HG03439 (cell line): ENCODE data around the gene OXGR1.
"Not testable (repeated sequence)": the region's sequence is repeated elsewhere in the genome, so short reads cannot be mapped to it uniquely, and the experiment has no call there.

Experiments
- ATAC-seq: cut with Tn5 transposase; IDR thresholded peaks from one replicate; pipeline ENCODE4 v1.9.1; 2021; ENCODE audit warnings: mild to moderate bottlenecking, moderate library complexity; ENCODE audit not compliant: unreplicated experiment

OXGR1 gene

GRCh38 chr13:97005625-97006262, 11.5 kb upstream of the OXGR1 start:
- no peak for ATAC-seq

DNA sequence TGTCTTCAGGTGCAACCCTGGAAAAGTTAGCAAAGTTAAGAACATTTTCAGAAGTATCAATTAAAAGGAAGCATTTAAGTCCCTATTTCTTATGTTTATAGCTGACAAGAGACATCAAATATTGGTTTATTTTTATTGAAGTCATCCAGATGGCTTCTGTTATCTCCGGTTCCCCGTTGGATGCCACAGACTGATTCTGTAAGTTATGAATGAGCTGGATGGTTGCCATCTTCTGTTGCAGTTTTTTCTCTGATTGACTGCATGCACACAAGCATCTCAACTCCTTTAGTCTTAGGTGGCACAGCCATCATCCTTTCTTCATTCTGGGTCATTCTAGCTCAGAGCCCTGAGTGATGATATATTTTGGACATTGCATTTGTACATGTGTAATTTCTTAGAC, 10.6 kb upstream of the OXGR1 start:
- ATAC-seq = no peak

DNA sequence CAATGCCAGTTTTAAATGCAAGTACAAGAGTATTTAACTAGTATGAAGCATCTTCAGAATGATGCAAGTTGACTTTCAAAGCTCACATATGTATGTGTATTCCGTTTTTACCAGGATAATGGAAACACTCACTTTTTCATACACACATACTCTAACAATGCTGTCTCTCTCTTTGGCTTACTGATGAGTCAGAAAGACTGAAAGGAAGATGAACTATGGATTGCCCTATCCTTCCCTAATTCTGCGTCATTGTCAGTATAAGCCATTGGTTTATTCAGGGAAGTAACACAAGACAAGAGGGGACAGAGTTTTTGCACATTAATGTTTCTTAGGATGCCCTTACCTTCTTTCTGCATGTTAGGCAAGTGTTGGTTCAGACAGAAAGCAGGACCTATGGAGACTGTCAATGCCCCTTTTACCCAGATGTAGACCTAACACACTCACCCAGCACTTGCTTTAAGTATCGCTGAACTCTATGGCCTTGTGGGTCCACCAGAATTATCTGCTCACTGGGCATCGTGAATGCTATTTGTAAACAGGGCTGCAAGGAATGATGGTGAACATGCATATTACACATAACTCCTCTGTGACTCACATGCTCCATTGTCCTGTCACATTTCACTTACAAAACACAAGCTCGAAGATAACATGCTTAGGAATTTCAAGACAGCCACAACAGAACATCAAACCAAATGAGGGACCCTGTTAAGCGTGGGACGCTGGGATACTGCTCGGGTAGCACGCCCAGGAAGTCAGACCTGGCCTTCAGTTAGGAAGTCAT, 10.0 kb upstream of the OXGR1 start:
- ATAC-seq = no peak

DNA sequence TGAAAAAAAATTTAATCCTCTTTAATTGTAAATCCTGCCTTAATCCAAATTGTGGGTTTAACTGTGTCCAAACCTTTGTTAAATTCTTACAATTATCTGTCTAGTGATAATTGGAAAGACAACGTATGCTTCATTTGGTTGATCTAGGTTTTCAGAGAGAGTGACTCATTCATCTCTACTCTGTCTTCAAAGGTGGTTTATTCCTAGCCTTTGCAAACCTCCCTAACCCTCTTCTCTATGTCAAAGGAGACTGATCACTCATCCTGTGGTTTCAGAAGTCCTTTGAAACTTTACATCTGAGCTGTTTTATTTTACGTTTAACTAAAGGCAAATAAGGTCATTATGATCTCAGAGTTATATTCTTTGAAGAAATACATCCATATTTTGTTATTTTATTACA, 8.8 kb upstream of the OXGR1 start:
- ATAC-seq = no peak

DNA sequence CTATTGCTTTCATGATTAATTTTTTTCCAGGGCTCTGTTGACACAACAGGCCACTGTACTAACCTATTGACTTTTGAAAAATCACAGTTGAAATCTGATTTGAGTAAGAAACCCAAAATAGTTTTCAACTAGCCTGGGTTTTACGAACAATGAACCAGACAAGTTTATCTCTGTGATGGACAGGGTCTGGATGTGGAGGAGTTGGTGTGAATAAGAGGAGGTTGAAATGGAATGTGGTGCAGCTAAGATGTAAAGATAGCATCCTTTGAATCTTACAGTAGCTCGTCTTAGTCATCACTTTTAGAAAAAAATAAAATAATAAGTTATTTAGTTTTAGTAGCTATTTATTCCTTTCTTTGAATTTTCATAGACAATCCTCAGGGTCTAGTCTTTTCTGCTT, 8.3 kb upstream of the OXGR1 start:
- ATAC-seq = no peak

- ATAC-seq = no peak
Measured at GRCh38 chr13:97001636-97002035, 7.4 kb upstream of the OXGR1 start.

GRCh38 chr13:97000295-97000925, 6.1 kb upstream of the OXGR1 start:
- no peak for ATAC-seq

- ATAC-seq = no peak
Measured at GRCh38 chr13:96999091-96999490, 4.8 kb upstream of the OXGR1 start.

- ATAC-seq = no peak
Measured at GRCh38 chr13:96998051-96998450, 3.8 kb upstream of the OXGR1 start.

DNA sequence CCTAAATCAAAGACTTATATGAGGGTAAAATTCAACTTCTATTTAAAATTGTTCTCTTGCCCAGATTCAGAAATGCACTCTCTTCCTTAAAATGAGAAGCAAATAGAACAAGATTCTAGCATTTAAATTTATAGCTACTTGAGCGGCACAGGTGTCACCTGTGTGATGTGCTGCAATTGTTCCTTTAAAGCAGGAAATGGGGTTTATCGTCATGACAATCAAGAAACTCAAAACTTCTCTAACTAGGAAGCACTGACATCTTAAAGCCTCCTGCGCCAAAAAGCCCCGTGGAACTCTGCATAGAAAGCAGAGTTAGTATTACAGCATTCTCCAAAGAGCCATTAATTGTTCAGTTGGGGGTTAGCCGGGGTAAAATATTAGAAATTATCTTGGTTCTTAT, 2.6 kb upstream of the OXGR1 start:
- no peak for ATAC-seq

DNA sequence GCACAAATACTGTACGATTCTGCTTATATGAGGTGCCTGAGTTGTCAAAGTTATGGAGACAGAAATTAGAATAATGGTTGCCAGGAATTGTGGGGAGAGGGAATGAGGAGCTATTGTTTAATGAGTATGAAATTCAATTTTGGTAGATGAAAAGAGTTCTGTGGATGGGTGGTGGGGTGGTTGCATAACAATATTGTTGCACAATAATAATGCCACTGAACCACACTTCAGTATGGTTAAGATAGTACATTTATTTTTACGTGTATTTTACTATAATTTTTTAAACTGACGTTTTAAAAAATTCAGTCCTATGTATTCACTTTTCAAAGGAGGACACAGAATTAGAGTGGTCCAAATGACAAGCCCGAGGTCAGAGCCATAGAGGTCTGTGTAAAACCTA, 1.8 kb upstream of the OXGR1 start:
- ATAC-seq = no peak

- ATAC-seq = no peak
Measured at GRCh38 chr13:96994858-96995243, 575 bp upstream of the OXGR1 start.

DNA sequence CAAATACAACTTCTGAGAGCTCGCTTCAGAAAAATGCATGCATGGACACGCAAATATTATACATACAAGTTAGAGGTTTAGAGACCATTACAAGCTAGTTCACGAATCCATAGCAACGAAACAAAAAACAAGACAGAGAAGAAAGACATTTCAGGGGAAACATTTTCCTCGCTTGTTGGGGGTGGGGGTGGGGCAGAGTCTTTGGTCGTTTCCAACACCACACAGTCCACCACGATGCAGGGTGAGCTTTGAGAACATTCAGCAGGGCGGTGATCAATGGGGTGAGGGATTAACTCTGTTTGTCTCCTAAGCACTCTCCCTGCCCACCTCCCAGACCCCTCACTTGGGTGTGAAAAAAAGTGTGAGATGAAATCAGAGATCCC, 651 bp downstream of the OXGR1 start:
- ATAC-seq = no peak

- no peak for ATAC-seq
Measured at GRCh38 chr13:96992633-96993032, 1.6 kb downstream of the OXGR1 start.

DNA sequence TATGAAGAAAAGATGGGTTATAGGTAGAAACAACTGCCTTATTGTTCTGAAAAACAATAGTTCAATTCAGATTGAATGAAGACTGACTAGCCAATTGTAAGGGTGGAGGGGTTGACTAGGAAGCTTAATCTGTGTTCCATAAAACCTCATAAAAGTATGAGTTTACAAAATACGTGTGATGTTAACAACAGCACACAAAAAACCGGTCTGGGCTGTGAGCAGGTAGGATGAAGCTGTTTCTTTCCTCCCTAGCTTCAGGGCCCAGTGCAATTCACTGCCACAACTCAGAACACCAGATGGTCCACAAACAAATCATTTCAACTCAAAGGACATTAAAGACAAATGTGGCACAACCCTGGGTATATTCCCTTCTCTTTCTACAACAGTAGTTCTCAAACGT, 3.2 kb downstream of the OXGR1 start:
- ATAC-seq = no peak

DNA sequence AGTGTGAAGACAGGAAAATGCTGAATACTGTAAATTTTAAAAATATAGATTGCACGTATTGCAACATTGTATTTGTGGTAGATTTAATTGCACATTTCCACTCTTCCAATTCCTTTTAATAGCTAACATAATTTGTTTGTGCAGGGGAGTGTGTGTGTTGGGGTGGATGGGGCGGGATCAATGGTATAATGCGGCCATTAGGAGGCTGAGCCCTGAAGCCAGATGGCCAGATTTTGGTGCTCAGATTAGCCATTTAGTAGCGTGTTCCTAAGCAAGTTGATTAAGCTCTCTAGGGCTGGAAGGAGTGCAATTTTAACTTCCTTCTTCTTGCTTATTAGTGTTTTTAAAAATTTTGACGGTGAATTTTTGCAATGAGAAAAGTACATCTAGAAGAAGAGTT, 5.8 kb downstream of the OXGR1 start:
- ATAC-seq = no peak

DNA sequence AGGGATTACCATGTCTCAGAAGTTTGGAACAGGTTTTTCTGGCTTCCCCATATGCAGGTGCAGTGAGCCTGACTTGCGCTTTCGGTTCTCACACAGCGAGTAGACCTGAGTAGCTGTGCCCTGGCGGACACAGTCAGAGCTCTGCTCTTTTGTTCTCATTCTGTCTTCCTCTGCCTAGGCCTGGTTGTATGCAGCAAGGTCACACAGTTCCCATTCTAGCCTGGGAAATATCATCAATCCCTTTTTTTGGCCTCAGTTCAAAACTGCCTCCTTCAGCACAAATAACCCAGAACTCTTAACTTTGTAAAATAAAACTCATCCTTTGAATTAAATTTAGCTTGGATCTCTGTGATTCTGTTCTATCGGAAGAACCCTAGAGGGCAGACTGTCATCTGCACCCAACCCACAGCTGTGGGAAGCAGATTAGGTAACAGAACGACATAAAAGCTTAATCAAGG, 10.2 kb downstream of the OXGR1 start:
- peak; percentile 99 for ATAC-seq

DNA sequence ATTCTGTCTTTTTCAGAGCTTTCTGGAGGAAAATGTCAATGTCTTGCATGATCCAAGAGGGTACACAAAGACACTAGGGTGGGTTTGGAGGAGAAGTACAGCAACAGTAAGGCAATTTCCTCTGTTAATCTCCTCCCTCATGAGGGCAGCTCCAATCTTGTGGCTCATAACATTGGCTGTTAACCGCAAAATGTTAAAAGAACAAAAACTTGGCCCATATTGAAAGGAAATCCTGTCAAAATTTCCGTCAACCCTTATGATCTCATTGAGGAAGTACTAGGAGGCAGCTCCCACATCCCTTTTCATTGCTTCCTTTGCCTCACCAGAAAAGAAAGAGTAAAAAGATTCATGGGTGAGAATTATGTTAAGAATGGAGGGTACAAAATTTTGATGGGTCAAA, 11.6 kb downstream of the OXGR1 start:
- no peak for ATAC-seq

GRCh38 chr13:96979861-96980260, 14.4 kb downstream of the OXGR1 start:
- not testable (repeated sequence) for ATAC-seq

GRCh38 chr13:96968027-96968426, 26.2 kb downstream of the OXGR1 start:
- no peak for ATAC-seq

- no peak for ATAC-seq
Measured at GRCh38 chr13:96967248-96967745, 27.0 kb downstream of the OXGR1 start.
